ENCODE data around the gene SVEP1.

The SVEP1 gene

GRCh38 chr9:110371411-110372007, 208.0 kb downstream of the SVEP1 start:
- ChIA-PET POLR2A (no interaction called here), CTCF (interaction anchor here (0.5 to 1.1 kb wide), 2 partner anchors 31 to 66 kb away, joined by 3 to 4 read pairs; no protein-coding TSS in a partner anchor)
- Histone ChIP-seq H3K4me1 (ENCODE audit: control insufficient read depth, insufficient read depth, low read length) (no peaks in the 10 kb centered on the region), H3K36me3 (ENCODE audit: control insufficient read depth in 2 of 2, insufficient read depth in 1 of 2, low read length in 2 of 2) (no peaks in the 10 kb centered on the region), H3K27ac (ENCODE audit: extremely low read depth, low read depth, low read length) (no peak overlapping the region), H3K4me3 (ENCODE audit: low read depth, low read length) (no peak overlapping the region), H3K9me3 (ENCODE audit: control insufficient read depth, insufficient read depth, low read depth, low read length) (no peaks in the 10 kb centered on the region)
- no peak for TF ChIP-seq ZBTB6 (tag by site-specific recombination; IDR thresholded peaks at IDR 0.05)
- TF ChIP-seq ZNF266 (tag by site-specific recombination; IDR thresholded peaks at IDR 0.05; ENCODE audit: low read depth): no peak
- TF ChIP-seq HOXC10 (CRISPR knock-in tag; IDR thresholded peaks at IDR 0.05): no peak

GRCh38 chr9:110370315-110370714, 209.2 kb downstream of the SVEP1 start:
- no peaks in the 10 kb centered on the region for H3K9me3 ChIP-seq (ENCODE audit: control insufficient read depth, insufficient read depth, low read depth, low read length)
- ChIA-PET POLR2A (no interaction called here), CTCF (interaction anchor here (0.6 kb wide), 1 partner anchor 127 kb away, joined by 3 read pairs; no protein-coding TSS in a partner anchor)
- H3K36me3 ChIP-seq (ENCODE audit: control insufficient read depth in 2 of 2, insufficient read depth in 1 of 2, low read length in 2 of 2): no peaks in the 10 kb centered on the region
- H3K27ac ChIP-seq (ENCODE audit: extremely low read depth, low read depth, low read length): no peak overlapping the region
- H3K4me1 ChIP-seq (ENCODE audit: control insufficient read depth, insufficient read depth, low read length): no peaks in the 10 kb centered on the region
- H3K4me3 ChIP-seq (ENCODE audit: low read depth, low read length): no peak overlapping the region
- TF ChIP-seq ZNF639 (tag by site-specific recombination; IDR thresholded peaks at IDR 0.05): peak; percentile 83
- peak; percentile 98 for TF ChIP-seq ZEB2 (tag by site-specific recombination; IDR thresholded peaks at IDR 0.05)
- no peak for TF ChIP-seq KLF1 (tag by site-specific recombination; IDR thresholded peaks at IDR 0.05)
- TF ChIP-seq GLIS2 (tag by site-specific recombination; IDR thresholded peaks at IDR 0.05): peak; percentile 44; the same call in 1 of the 2 replicates
- TF ChIP-seq ZNF280C (tag by site-specific recombination; IDR thresholded peaks at IDR 0.05): no peak
- no peak for TF ChIP-seq ZNF133 (tag by site-specific recombination; IDR thresholded peaks at IDR 0.05)
- peak; percentile 73 for TF ChIP-seq PRDM4 (tag by site-specific recombination; IDR thresholded peaks at IDR 0.05)
- peak; percentile 42; the same call in 1 of the 2 replicates for TF ChIP-seq ZNF146 (tag by site-specific recombination; IDR thresholded peaks at IDR 0.05)
- no peak for TF ChIP-seq ZNF785 (tag by site-specific recombination; IDR thresholded peaks at IDR 0.05)
- peak; percentile 51; the same call in 1 of the 2 replicates for TF ChIP-seq ZFP37 (tag by site-specific recombination; IDR thresholded peaks at IDR 0.05)
- peak; percentile 83 for TF ChIP-seq GLI2 (tag by site-specific recombination; IDR thresholded peaks at IDR 0.05; ENCODE audit: borderline replicate concordance, low read depth)
- TF ChIP-seq ZNF830 (tag by site-specific recombination; IDR thresholded peaks at IDR 0.05; ENCODE audit: low read depth): peak; percentile 11; the same call in 1 of the 2 replicates
- TF ChIP-seq ZNF747 (tag by site-specific recombination; IDR thresholded peaks at IDR 0.05): no peak
- 0 out of 2 replicates have a peak, but pooled peaks have one; percentile 62 for TF ChIP-seq OVOL3 (tag by site-specific recombination; IDR thresholded peaks at IDR 0.05)
- TF ChIP-seq ZNF792 (tag by site-specific recombination; IDR thresholded peaks at IDR 0.05): no peak
- peak; percentile 78; the same call in 1 of the 2 replicates for TF ChIP-seq ZNF580 (tag by site-specific recombination; IDR thresholded peaks at IDR 0.05)
- TF ChIP-seq HIC1 (tag by site-specific recombination; IDR thresholded peaks at IDR 0.05): peak; percentile 95
- peak; percentile 89 for TF ChIP-seq ZNF629 (tag by site-specific recombination; IDR thresholded peaks at IDR 0.05)
